Measurements from ENCODE around the gene ARAP1.

DNA sequence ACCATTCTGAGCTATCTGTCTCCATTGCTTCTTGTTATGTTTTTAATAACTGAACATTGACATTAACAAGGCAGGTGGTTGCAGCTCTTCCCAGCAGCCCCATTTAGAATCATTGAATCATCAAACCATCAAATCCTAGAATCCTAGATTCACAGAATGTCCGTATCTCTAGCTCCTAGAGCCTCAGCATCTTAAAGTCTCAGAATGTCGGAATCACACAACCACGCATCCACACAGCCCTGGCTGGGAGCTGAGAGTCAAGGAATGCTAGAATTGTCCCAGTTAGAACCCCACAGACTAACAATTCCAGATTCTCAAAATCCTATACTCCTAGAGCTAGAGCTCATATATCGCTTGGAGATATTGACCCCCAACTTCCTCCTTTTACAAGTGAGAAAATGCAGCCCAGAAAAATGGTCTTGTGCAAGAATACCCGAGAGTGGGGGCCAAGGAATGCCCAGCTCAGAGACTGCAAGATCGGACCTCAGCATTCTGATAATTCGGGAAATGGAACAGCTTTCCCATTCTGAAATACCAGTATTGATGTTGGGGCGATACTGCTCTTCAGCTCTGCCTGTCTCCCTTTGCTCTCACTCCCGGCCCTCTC lies 116.8 kb downstream of the ARAP1 start:
- TF ChIP-seq, protein P1, sequence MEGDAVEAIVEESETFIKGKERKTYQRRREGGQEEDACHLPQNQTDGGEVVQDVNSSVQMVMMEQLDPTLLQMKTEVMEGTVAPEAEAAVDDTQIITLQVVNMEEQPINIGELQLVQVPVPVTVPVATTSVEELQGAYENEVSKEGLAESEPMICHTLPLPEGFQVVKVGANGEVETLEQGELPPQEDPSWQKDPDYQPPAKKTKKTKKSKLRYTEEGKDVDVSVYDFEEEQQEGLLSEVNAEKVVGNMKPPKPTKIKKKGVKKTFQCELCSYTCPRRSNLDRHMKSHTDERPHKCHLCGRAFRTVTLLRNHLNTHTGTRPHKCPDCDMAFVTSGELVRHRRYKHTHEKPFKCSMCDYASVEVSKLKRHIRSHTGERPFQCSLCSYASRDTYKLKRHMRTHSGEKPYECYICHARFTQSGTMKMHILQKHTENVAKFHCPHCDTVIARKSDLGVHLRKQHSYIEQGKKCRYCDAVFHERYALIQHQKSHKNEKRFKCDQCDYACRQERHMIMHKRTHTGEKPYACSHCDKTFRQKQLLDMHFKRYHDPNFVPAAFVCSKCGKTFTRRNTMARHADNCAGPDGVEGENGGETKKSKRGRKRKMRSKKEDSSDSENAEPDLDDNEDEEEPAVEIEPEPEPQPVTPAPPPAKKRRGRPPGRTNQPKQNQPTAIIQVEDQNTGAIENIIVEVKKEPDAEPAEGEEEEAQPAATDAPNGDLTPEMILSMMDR (conservative IDR thresholded peaks at IDR 0.05), result no peak
- no peak for TF ChIP-seq EZH2 (IDR thresholded peaks at IDR 0.05; ENCODE audit: low read depth)
